Body of pancreas (tissue), 4 donors: ENCODE results near the gene ZNF77. TPM values are rescaled to one million over a fixed set of nuclear protein-coding genes. Genes with fewer than 3 reads are reported as not detected.
"Not testable (repeated sequence)": the region's sequence is repeated elsewhere in the genome, so short reads cannot be mapped to it uniquely, and the experiment has no call there.

Experiments used
- ATAC-seq: fragments of 150-250 bp; one replicate; pipeline ENCODE4 v1.9.1; 2016
- DNase-seq, 4 donors: peaks; one replicate each; pipeline ENCODE4 v3.0.0-alpha.2; 2019
- H3K27ac ChIP-seq, 4 donors: fragments of 200-600 bp; sonication (generic); 1 replicate in 3 of 4; 2 replicates in 1 of 4; pipeline versions ENCODE4 v1.5.1 to v1.6.1; 2016 to 2019; ENCODE audit warnings: mild to moderate bottlenecking in 1 of 4, mixed read lengths in 1 of 4, moderate library complexity in 1 of 4
- H3K27me3 ChIP-seq, 2 donors: fragments of 200-600 bp; sonication (generic); one replicate each; pipeline ENCODE4 v1.6.0; 2016; ENCODE audit warnings: mild to moderate bottlenecking in 1 of 2
- H3K36me3 ChIP-seq, 2 donors: fragments of 200-600 bp; sonication (generic); replicated peaks in 1 of 2; 2 replicates each; pipeline ENCODE4 v1.5.1; 2016; ENCODE audit warnings: low read depth in 2 of 2; ENCODE audit not compliant: insufficient read depth in 1 of 2
- H3K4me1 ChIP-seq: fragments of 200-600 bp; sonication (generic); one replicate; pipeline ENCODE4 v1.6.0; 2016
- H3K4me3 ChIP-seq, 2 donors: fragments of 200-600 bp; sonication (generic); 1 replicate in 1 of 2; 2 replicates in 1 of 2; pipeline ENCODE4 v1.5.1; 2016 to 2019
- H3K9me3 ChIP-seq, 3 donors: fragments of 200-600 bp; sonication (generic); 1 replicate in 2 of 3; 2 replicates in 1 of 3; pipeline ENCODE4 v1.5.1; 2016
- POLR2A ChIP-seq, 3 donors: fragments of 450-650 bp; IDR thresholded peaks; one replicate each; pipeline ENCODE4 v1.6.1; 2016; ENCODE audit warnings: antibody characterized with exemption in 3 of 3, mild to moderate bottlenecking in 2 of 3
- WGBS, 2 donors: methylation state at CpG; one replicate each; pipeline ENCODE4 v1.1.5; 2017; 5-methylcytosine and 5-hydroxymethylcytosine counted together
- intact Hi-C: fragments of 100-400 bp; cut with DNase I; formaldehyde crosslinking; loops from one replicate; pipeline ENCODE4 v1.15.1; 2023
- total RNA-seq, 2 donors: library from RNA; depleted of rRNA; stranded (reverse); fragments of >200 nt; gene quantifications; one replicate each; pipeline ENCODE4 v1.1.0, GENCODE V29; 2016
- TF ChIP-seq, protein P1 (sequence below), 7 experiments: fragments of 450-650 bp in 4 of 7; fragments of 200-600 bp in 3 of 7; sonication (generic) in 3 of 7; IDR thresholded peaks; one replicate each; pipeline ENCODE4 v1.5.1; 2016 to 2019; ENCODE audit warnings: antibody characterized with exemption in 7 of 7

Gene ZNF77
- total RNA-seq, 2 donors from 2014 or later, result 3.3 to 6.2 TPM

DNA sequence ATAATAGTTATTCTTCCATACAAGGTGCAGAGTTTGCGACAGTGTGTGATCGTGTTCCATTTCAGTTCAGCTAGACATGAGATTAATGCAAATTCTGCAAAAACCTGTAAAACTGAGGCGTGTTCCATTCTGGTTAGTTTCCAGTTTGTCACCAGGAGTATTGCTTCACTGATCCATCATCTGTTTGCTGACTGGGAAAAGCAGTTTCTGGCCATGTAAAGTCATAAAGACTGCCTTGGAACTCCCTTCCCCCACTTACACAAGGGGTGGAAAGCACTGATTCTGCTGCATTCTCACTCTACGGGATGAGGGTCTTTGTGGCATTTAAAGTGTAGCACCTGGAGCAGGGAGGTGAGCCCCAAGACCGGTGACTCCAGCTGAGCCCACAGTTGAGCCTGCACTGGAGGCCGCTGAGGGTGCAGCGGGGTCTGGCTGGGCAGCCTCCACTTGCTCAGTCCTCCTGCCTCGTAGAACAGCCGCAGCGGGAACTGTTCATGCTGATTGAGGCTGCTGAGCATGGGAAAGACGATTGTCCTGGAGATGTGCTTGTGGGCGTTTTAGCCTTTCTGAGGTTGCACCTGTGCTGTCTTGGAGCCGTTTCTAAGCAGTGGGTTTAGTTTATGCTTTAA, 42.1 kb downstream of the ZNF77 start:
- DNase-seq, result no peak
- ATAC-seq, result no peak
- H3K9me3 ChIP-seq, result no peaks in the 10 kb centered on the region
- no peaks in the 10 kb centered on the region for H3K36me3 ChIP-seq
- H3K4me1 ChIP-seq, result peaks cover 8% of the 10 kb centered on the region
- WGBS, 2 donors, result 82 to 83% methylated on average over 7 to 12 of the region's 13 CpGs
- H3K27me3 ChIP-seq, result no peaks in the 10 kb centered on the region
- TF ChIP-seq POLR2A (IDR thresholded peaks at IDR 0.05), result no peak
- TF ChIP-seq, protein P1, sequence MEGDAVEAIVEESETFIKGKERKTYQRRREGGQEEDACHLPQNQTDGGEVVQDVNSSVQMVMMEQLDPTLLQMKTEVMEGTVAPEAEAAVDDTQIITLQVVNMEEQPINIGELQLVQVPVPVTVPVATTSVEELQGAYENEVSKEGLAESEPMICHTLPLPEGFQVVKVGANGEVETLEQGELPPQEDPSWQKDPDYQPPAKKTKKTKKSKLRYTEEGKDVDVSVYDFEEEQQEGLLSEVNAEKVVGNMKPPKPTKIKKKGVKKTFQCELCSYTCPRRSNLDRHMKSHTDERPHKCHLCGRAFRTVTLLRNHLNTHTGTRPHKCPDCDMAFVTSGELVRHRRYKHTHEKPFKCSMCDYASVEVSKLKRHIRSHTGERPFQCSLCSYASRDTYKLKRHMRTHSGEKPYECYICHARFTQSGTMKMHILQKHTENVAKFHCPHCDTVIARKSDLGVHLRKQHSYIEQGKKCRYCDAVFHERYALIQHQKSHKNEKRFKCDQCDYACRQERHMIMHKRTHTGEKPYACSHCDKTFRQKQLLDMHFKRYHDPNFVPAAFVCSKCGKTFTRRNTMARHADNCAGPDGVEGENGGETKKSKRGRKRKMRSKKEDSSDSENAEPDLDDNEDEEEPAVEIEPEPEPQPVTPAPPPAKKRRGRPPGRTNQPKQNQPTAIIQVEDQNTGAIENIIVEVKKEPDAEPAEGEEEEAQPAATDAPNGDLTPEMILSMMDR (IDR thresholded peaks at IDR 0.05), result no peak
- intact Hi-C loops, result no loop called here
- no peak overlapping the region for H3K4me3 ChIP-seq
- no peak overlapping the region for H3K27ac ChIP-seq

DNA sequence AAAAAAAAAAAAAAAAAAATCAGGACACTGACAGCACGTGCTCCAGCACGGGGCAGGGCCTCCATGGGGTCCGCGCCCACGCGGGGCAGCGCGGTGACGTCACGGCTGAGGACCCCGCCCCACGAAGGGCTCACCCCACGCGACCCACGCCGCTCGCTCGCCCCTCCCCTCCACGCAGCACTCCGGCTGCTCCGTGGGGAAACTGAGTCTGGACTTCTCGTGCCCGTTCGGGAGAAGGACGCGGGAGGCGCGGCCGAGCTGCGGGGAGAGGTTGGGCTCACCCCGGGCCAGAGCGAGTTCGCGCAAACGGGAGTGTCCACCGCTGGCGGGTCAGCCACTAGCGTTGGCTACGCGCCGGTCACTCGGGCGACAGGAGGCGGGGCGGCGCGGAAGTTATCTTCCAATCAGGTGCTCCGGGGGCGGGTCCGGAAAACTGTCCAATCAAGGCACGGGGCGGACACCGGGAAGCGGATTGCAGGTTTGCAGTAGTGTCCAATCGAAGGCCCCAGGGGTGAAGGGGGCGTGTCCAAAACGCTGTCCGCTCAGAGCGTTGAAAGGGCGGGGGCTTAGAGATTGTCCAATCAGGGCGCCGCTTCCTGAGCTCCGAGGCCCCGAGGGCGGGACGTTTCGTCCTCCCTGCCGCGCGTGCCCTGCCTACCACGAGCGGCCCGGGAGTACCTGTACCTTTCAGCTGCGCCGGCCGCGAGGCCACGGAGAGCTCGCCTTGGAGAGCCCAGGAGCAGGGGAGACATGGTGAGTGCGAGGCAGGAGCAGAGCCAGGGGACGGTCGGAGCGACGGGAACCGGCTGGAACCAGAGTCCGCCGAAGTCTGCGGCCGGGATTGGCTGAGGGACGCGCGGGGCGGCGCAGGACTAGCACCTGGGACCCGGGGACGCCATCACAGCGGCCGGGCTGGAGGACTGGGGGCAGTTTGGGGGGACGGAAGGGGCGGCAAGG, 44.2 kb downstream of the ZNF77 start, which contains the start of gene ZNF57:
Gene ZNF57, plus strand, starts transcription at position 633 of the 957 bp plus-strand sequence. Its CDS starts 118 bp downstream, at position 751.
- 0% methylated on average over 13 to 91 of the region's 100 CpGs for WGBS, 2 donors

DNA sequence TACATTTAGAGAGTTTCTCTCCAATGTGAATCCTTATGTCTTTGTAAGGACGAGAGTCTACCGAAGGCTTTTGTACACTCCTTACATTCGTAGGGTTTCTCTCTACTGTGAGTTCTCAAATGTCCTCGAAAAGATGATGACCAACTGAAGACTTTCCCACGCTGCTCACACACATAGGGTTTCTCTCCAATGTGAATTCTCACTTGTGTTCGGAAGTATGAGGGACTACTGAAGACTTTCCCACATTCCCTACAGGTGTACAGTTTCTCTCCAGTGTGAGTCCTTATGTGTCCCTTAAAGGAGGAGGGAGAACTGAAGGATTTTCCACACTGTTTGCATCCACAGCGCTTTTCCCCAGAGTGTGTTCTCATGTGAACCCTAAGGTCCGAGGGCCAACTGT, 48.1 kb downstream of the ZNF77 start:
- Histone ChIP-seq H3K4me3 (no peak overlapping the region), H3K4me1 (peaks cover 14% of the 10 kb centered on the region), H3K9me3 (peaks cover 0 to 4% (median 0%) of the 10 kb centered on the region in 3 donors), H3K27me3 (no peaks in the 10 kb centered on the region), H3K36me3 (no peaks in the 10 kb centered on the region), H3K27ac (no peak overlapping the region)
- intact Hi-C loops, result loop anchor here (5.0 kb wide), 1 partner anchor 51 kb away; no protein-coding TSS in a partner anchor
- TF ChIP-seq, protein P1 (IDR thresholded peaks at IDR 0.05), result no peak
- no peak for TF ChIP-seq POLR2A (IDR thresholded peaks at IDR 0.05)
- DNase-seq (no peak), ATAC-seq (no peak)
- 68 to 71% methylated on average over 8 of the region's 8 CpGs for WGBS, 2 donors

More for the DNA sequence above, 44.2 kb downstream of the ZNF77 start, which contains the start of gene ZNF57:
- Histone ChIP-seq H3K27ac (peak within 1 kb of the TSS; percentile 65 to 92 (median 86)), H3K9me3 (peaks cover 0 to 4% (median 0%) of the 10 kb centered on the region in 3 donors), H3K4me3 (peak within 1 kb of the TSS; percentile 31 to 49), H3K27me3 (no peaks in the 10 kb centered on the region), H3K36me3 (no peaks in the 10 kb centered on the region), H3K4me1 (peaks cover 8% of the 10 kb centered on the region)
- ATAC-seq, result peak; percentile 98
- intact Hi-C loops, result no loop called here
- DNase-seq, result peak; percentile 100
- TF ChIP-seq POLR2A (IDR thresholded peaks at IDR 0.05), result peak; percentile 43 to 74 (median 74)
- TF ChIP-seq, protein P1 (IDR thresholded peaks at IDR 0.05), result no peak

DNA sequence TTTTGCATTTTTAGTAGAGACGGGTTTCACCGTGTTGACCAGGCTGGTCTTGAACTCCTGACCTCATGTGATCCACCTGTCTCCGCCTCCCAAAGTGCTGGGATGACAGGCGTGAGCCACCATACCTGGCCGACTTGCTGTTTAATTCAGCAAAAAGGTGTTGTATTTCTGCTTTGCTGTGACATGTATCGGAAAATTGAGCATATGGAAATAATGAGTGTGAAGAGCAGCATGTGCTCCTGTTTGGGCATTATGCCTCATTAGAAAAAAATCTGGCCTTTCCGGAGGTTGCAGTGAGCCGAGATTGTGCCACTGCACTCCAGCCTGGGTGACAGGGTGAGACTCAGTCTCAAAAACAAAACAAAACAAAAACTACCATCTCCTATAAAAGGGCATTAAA, 54.2 kb downstream of the ZNF77 start:
- H3K9me3 ChIP-seq, ATAC-seq, H3K27me3 ChIP-seq, H3K4me3 ChIP-seq, H3K27ac ChIP-seq, DNase-seq, H3K4me1 ChIP-seq, intact Hi-C loops, H3K36me3 ChIP-seq: not testable (repeated sequence)
- 39 to 43% methylated on average over 8 of the region's 8 CpGs for WGBS, 2 donors

DNA sequence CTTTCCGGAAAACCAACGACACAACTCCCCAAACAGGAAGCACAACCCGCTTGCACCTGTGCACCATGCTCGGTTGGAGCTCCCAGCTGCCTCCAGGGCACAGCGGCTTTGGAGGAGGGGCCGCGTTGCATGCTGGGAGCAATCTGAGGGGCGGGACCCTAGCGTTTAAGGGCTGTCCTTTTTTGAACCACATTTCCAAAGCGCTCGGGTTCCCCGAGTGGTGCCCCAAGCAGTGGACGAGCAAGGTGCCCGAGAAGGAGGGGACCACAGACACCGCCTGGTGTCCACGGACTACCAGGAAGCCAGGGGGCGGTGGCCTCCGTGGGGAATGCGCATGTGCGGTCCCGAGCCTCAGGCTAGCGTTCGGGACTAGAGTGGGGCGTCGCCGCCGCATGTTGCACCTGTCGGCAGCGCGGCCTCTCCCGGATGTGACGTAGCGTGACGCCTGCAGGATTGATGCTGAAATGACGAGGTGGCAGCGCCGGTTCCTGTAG, 56.0 kb downstream of the ZNF77 start:
- intact Hi-C loops, result loop anchor here (5.0 kb wide), 1 partner anchor 274 kb away; no protein-coding TSS in a partner anchor
- H3K4me1 ChIP-seq, result peaks cover 2% of the 10 kb centered on the region
- 57 to 58% methylated on average over 11 to 36 of the region's 37 CpGs for WGBS, 2 donors
- TF ChIP-seq, protein P1 (IDR thresholded peaks at IDR 0.05), result no peak
- peak in 1 of 3 donors; percentile 23 for TF ChIP-seq POLR2A (IDR thresholded peaks at IDR 0.05)
- H3K27me3 ChIP-seq, result no peaks in the 10 kb centered on the region
- H3K9me3 ChIP-seq, result no peaks in the 10 kb centered on the region
- no peak overlapping the region for H3K4me3 ChIP-seq
- H3K36me3 ChIP-seq, result no peaks in the 10 kb centered on the region
- ATAC-seq (no peak), DNase-seq (peak in 3 of 4 donors; percentile 34 to 51 (median 44))
- peak overlapping the region in 1 of 4 donors; percentile 60 for H3K27ac ChIP-seq
